ENCODE data around the gene NANS.
A peak's percentile ranks its signal among the peaks of the same experiment; 100 is the strongest.

The NANS gene

GRCh38 chr9:98056269-98057137 is at the start of gene NANS:
TSS of gene NANS (plus strand) at chr9:98056732. CDS start at chr9:98056809, 77 bp downstream.
- H3K9ac ChIP-seq (ENCODE audit: insufficient read length, low read depth) = peak within 1 kb of the TSS; percentile 92
- H3K27me3 ChIP-seq (ENCODE audit: insufficient read depth, insufficient read length) = no peaks in the 10 kb centered on the region
- H3K9me3 ChIP-seq (ENCODE audit: insufficient read depth, low read length) = no peaks in the 10 kb centered on the region
- H3K4me3 ChIP-seq (ENCODE audit: insufficient read length, low read depth) = peak within 1 kb of the TSS; percentile 88
- H3K36me3 ChIP-seq (ENCODE audit: insufficient read depth, insufficient read length, low read length) = peaks cover 19% of the 10 kb centered on the region
- peaks cover 4% of the 10 kb centered on the region for H3K4me1 ChIP-seq (ENCODE audit: insufficient read depth, insufficient read length)
- TF ChIP-seq YY1 (IDR thresholded peaks at IDR 0.05; ENCODE audit: insufficient read depth, insufficient read length) (peak; percentile 8), SUZ12 (IDR thresholded peaks at IDR 0.05; ENCODE audit: extremely low read depth, insufficient read depth, insufficient read length) (no peak)
- DNase-seq (ENCODE audit: low read depth, low spot score) = peak; percentile 82

- Histone ChIP-seq H3K9ac (ENCODE audit: insufficient read length, low read depth) (no peak overlapping the region), H3K4me1 (ENCODE audit: insufficient read depth, insufficient read length) (no peaks in the 10 kb centered on the region), H3K4me3 (ENCODE audit: insufficient read length, low read depth) (no peak overlapping the region), H3K27me3 (ENCODE audit: insufficient read depth, insufficient read length) (no peaks in the 10 kb centered on the region), H3K36me3 (ENCODE audit: insufficient read depth, insufficient read length, low read length) (peaks cover 100% of the 10 kb centered on the region), H3K9me3 (ENCODE audit: insufficient read depth, low read length) (no peaks in the 10 kb centered on the region)
- no peak for DNase-seq (ENCODE audit: low read depth, low spot score)
- TF ChIP-seq SUZ12 (IDR thresholded peaks at IDR 0.05; ENCODE audit: extremely low read depth, insufficient read depth, insufficient read length) = no peak
- TF ChIP-seq ZNF274 (IDR thresholded peaks at IDR 0.05; ENCODE audit: low read depth, low read length) = no peak
- no peak for TF ChIP-seq YY1 (IDR thresholded peaks at IDR 0.05; ENCODE audit: insufficient read depth, insufficient read length)
Observed at GRCh38 chr9:98007251-98007928, 49.1 kb upstream of the NANS start.

GRCh38 chr9:98008764-98009163 is 47.8 kb upstream of the NANS start:
- Histone ChIP-seq H3K9me3 (ENCODE audit: insufficient read depth, low read length) (no peaks in the 10 kb centered on the region), H3K4me3 (ENCODE audit: insufficient read length, low read depth) (no peak overlapping the region), H3K9ac (ENCODE audit: insufficient read length, low read depth) (no peak overlapping the region), H3K27me3 (ENCODE audit: insufficient read depth, insufficient read length) (no peaks in the 10 kb centered on the region), H3K4me1 (ENCODE audit: insufficient read depth, insufficient read length) (no peaks in the 10 kb centered on the region), H3K36me3 (ENCODE audit: insufficient read depth, insufficient read length, low read length) (peaks cover 99% of the 10 kb centered on the region)
- TF ChIP-seq SUZ12 (IDR thresholded peaks at IDR 0.05; ENCODE audit: extremely low read depth, insufficient read depth, insufficient read length) = no peak
- TF ChIP-seq ZNF274 (IDR thresholded peaks at IDR 0.05; ENCODE audit: low read depth, low read length) = no peak
- TF ChIP-seq YY1 (IDR thresholded peaks at IDR 0.05; ENCODE audit: insufficient read depth, insufficient read length) = no peak
- no peak for DNase-seq (ENCODE audit: low read depth, low spot score)

- Histone ChIP-seq H3K27me3 (ENCODE audit: insufficient read depth, insufficient read length) (no peaks in the 10 kb centered on the region), H3K4me1 (ENCODE audit: insufficient read depth, insufficient read length) (no peaks in the 10 kb centered on the region), H3K4me3 (ENCODE audit: insufficient read length, low read depth) (no peak overlapping the region), H3K9me3 (ENCODE audit: insufficient read depth, low read length) (no peaks in the 10 kb centered on the region), H3K36me3 (ENCODE audit: insufficient read depth, insufficient read length, low read length) (peaks cover 98% of the 10 kb centered on the region), H3K9ac (ENCODE audit: insufficient read length, low read depth) (no peak overlapping the region)
- no peak for DNase-seq (ENCODE audit: low read depth, low spot score)
- TF ChIP-seq SUZ12 (IDR thresholded peaks at IDR 0.05; ENCODE audit: extremely low read depth, insufficient read depth, insufficient read length) (no peak), YY1 (IDR thresholded peaks at IDR 0.05; ENCODE audit: insufficient read depth, insufficient read length) (no peak), ZNF274 (IDR thresholded peaks at IDR 0.05; ENCODE audit: low read depth, low read length) (no peak)
Observed at GRCh38 chr9:98009437-98009836, 47.1 kb upstream of the NANS start.

DNA sequence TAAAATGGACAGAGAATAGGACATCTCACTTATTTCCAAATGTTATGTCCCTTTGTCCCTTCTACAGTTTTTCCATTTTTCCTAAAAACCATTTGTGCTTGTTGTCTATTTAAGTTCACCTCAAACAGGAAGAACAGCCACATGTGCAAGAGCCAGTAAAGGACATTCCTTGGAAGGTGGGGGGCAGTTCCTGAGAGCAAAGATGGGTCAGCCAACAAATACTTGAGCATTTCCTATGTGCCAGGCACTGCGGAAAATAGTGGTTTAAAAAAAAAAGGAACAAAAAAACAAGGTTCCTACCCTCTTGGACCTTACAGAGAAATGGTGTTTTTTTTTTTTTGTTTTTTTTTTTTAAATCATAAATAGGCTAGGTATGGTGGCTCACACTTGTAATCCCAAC is 46.6 kb upstream of the NANS start:
- TF ChIP-seq ZNF274 (IDR thresholded peaks at IDR 0.05; ENCODE audit: low read depth, low read length) = no peak
- TF ChIP-seq SUZ12 (IDR thresholded peaks at IDR 0.05; ENCODE audit: extremely low read depth, insufficient read depth, insufficient read length) = no peak
- TF ChIP-seq YY1 (IDR thresholded peaks at IDR 0.05; ENCODE audit: insufficient read depth, insufficient read length) = no peak
- no peak for DNase-seq (ENCODE audit: low read depth, low spot score)
- Histone ChIP-seq H3K9me3 (ENCODE audit: insufficient read depth, low read length) (no peaks in the 10 kb centered on the region), H3K4me3 (ENCODE audit: insufficient read length, low read depth) (no peak overlapping the region), H3K27me3 (ENCODE audit: insufficient read depth, insufficient read length) (no peaks in the 10 kb centered on the region), H3K9ac (ENCODE audit: insufficient read length, low read depth) (no peak overlapping the region), H3K4me1 (ENCODE audit: insufficient read depth, insufficient read length) (no peaks in the 10 kb centered on the region), H3K36me3 (ENCODE audit: insufficient read depth, insufficient read length, low read length) (peaks cover 98% of the 10 kb centered on the region)

DNA sequence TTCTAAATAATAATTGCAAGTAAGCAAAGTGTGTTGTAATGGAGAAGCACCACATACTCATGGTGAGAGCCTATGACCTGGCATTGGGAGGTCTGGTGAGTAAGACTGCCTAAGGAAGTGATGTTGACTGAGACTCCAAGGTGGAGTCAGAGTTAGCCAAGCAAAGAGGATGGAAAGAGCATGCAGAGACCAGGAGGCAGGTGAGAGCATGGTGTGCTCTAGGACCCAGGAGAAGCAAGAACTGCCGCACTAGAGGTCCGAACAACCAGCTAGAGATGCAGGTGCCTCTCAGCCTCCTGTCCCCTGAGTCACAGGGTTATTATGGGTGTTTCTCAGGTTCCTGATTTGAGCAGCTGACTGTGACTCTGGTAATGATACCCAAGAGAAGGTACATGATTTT is 46.1 kb upstream of the NANS start:
- no peak overlapping the region for H3K4me3 ChIP-seq (ENCODE audit: insufficient read length, low read depth)
- peaks cover 98% of the 10 kb centered on the region for H3K36me3 ChIP-seq (ENCODE audit: insufficient read depth, insufficient read length, low read length)
- TF ChIP-seq ZNF274 (IDR thresholded peaks at IDR 0.05; ENCODE audit: low read depth, low read length) (no peak), YY1 (IDR thresholded peaks at IDR 0.05; ENCODE audit: insufficient read depth, insufficient read length) (no peak), SUZ12 (IDR thresholded peaks at IDR 0.05; ENCODE audit: extremely low read depth, insufficient read depth, insufficient read length) (no peak)
- no peak for DNase-seq (ENCODE audit: low read depth, low spot score)
- no peaks in the 10 kb centered on the region for H3K4me1 ChIP-seq (ENCODE audit: insufficient read depth, insufficient read length)
- H3K9me3 ChIP-seq (ENCODE audit: insufficient read depth, low read length) = no peaks in the 10 kb centered on the region
- H3K27me3 ChIP-seq (ENCODE audit: insufficient read depth, insufficient read length) = no peaks in the 10 kb centered on the region
- no peak overlapping the region for H3K9ac ChIP-seq (ENCODE audit: insufficient read length, low read depth)

- Histone ChIP-seq H3K4me3 (ENCODE audit: insufficient read length, low read depth) (no peak overlapping the region), H3K27me3 (ENCODE audit: insufficient read depth, insufficient read length) (no peaks in the 10 kb centered on the region), H3K9ac (ENCODE audit: insufficient read length, low read depth) (no peak overlapping the region), H3K4me1 (ENCODE audit: insufficient read depth, insufficient read length) (no peaks in the 10 kb centered on the region), H3K36me3 (ENCODE audit: insufficient read depth, insufficient read length, low read length) (peaks cover 98% of the 10 kb centered on the region), H3K9me3 (ENCODE audit: insufficient read depth, low read length) (no peaks in the 10 kb centered on the region)
- DNase-seq (ENCODE audit: low read depth, low spot score) = no peak
- no peak for TF ChIP-seq SUZ12 (IDR thresholded peaks at IDR 0.05; ENCODE audit: extremely low read depth, insufficient read depth, insufficient read length)
- TF ChIP-seq ZNF274 (IDR thresholded peaks at IDR 0.05; ENCODE audit: low read depth, low read length) = no peak
- no peak for TF ChIP-seq YY1 (IDR thresholded peaks at IDR 0.05; ENCODE audit: insufficient read depth, insufficient read length)
Observed at GRCh38 chr9:98011122-98011521, 45.4 kb upstream of the NANS start.

All from NT2/D1 (cell line).